ENCODE measurements around the gene KCNJ1. TPM values are rescaled to one million over a fixed set of nuclear protein-coding genes. Genes with fewer than 3 reads are reported as not detected.

KCNJ1 gene
- total RNA-seq, 1 donor: not detected

GRCh38 chr11:128828350-128828749, 38.7 kb downstream of the KCNJ1 start:
- DNase-seq (ENCODE audit: low read depth): no peak
- H3K4me3 ChIP-seq (ENCODE audit: low read depth, low read length): no peak overlapping the region
- TF ChIP-seq CTCF (IDR thresholded peaks at IDR 0.05; ENCODE audit: insufficient read depth, low read length): no peak

DNA sequence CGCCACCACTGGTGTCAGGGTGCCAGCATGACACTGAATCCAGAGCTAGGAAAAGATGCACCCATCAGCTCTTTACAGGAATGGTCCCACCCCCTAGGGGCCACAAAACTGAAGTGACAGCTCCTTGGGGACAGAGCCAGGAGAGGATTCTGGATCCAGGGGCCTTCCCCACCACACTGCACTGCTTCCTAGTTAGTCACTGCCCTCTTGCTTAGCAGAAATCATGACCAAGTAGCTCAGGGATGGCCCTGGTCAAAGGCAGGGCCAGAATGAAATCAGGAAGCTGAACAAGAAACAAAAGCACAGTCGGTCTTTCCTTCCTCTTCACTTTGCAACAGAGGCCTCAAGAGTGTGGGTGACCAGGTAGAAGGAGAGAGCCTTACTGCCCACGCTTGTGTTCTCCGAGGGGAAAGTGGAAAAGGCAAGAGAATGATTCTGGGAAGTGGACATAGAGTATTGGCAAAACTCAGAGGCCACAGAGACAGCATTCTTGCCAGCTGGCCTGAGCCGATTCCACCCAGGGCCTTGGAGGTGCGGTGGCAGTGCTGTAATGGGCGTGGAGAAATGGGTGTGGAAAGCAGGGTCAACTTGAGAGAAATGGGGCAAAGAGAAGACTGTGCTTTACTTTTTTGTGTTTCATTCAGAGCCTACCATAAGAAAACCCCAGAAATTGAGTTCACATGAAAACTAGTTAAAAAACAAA, 39.8 kb downstream of the KCNJ1 start:
- DNase-seq (ENCODE audit: low read depth): no peak
- H3K4me3 ChIP-seq (ENCODE audit: low read depth, low read length): no peak overlapping the region
- no peak for TF ChIP-seq CTCF (IDR thresholded peaks at IDR 0.05; ENCODE audit: insufficient read depth, low read length)

- DNase-seq (ENCODE audit: low read depth): no peak
- TF ChIP-seq CTCF (IDR thresholded peaks at IDR 0.05; ENCODE audit: insufficient read depth, low read length): no peak
- no peak overlapping the region for H3K4me3 ChIP-seq (ENCODE audit: low read depth, low read length)
Observed at GRCh38 chr11:128825050-128825784, 41.9 kb downstream of the KCNJ1 start.

DNA sequence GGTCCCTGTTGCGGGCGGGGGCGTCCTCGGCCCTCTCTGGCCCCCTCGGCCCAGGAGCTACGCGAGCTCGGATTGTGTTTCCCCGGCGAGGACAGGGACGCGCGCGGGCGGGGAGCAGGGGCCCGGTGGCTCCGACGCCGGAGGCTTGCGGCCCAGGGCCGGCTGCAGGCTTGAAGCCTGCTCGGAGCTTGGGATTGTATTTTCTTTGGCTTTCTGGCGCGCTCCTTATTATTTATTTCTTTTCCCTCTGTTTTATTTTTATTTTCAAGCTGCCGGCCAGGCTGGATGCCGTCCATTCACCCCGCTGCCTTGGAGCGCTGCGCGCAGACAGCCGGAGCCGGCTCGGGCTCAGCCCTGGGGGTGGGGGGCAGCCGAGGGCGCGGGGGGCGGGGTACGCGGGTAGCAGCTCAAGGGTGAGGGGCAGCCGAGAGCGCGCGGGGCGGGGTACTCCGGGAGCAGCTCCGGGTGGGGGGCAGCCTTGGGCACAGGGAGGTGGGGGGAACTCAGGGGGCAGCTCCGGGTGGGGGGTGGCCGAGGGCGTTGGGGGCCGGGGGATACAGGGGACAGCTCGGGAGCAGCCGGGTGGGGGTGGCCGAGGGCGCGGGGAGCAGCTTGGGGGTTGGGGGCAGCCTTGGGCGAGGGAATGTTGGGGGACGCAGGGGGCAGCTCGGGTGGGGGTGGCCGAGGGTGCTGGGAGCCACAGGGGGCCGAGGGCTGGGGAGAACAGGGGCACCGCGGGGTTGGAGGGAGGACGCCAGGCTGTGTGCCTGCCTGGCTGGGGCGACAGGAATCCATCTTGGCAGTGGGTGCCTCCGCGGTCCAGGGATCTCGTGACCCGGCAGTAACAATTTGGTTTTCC, 42.7 kb downstream of the KCNJ1 start:
- no peak for TF ChIP-seq CTCF (IDR thresholded peaks at IDR 0.05; ENCODE audit: insufficient read depth, low read length)
- no peak overlapping the region for H3K4me3 ChIP-seq (ENCODE audit: low read depth, low read length)

DNA sequence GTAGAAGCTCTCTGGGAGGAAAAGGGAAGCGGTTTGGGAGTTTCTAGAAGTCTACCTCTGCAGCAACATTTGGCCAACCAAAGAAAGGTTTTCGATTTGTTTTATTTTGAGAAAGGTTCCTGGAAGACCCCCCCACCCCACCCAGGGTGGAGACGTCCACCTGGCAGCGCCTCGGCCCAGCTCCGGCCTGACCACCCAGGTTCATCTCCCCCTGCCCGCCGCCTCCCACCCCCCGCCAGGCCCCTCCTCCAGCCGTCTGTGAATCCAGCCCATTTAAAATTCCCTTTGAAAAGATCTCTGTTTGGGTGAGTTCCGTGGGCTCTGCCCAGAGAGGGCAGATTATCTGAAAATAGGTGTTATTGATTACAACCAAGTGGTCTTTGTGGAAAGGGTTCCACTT, 43.3 kb downstream of the KCNJ1 start:
- DNase-seq (ENCODE audit: low read depth): no peak
- TF ChIP-seq CTCF (IDR thresholded peaks at IDR 0.05; ENCODE audit: insufficient read depth, low read length): no peak
- H3K4me3 ChIP-seq (ENCODE audit: low read depth, low read length): no peak overlapping the region

More for the DNA sequence above, 42.7 kb downstream of the KCNJ1 start:
- DNase-seq (ENCODE audit: low read depth): no peak

- no peak overlapping the region for H3K4me3 ChIP-seq (ENCODE audit: low read depth, low read length)
- no peak for DNase-seq (ENCODE audit: low read depth)
- TF ChIP-seq CTCF (IDR thresholded peaks at IDR 0.05; ENCODE audit: insufficient read depth, low read length): no peak
Observed at GRCh38 chr11:128822130-128822529, 45.0 kb downstream of the KCNJ1 start.
